ENCODE measurements around the gene HARBI1.

HARBI1 gene, protein sequence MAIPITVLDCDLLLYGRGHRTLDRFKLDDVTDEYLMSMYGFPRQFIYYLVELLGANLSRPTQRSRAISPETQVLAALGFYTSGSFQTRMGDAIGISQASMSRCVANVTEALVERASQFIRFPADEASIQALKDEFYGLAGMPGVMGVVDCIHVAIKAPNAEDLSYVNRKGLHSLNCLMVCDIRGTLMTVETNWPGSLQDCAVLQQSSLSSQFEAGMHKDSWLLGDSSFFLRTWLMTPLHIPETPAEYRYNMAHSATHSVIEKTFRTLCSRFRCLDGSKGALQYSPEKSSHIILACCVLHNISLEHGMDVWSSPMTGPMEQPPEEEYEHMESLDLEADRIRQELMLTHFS

DNA sequence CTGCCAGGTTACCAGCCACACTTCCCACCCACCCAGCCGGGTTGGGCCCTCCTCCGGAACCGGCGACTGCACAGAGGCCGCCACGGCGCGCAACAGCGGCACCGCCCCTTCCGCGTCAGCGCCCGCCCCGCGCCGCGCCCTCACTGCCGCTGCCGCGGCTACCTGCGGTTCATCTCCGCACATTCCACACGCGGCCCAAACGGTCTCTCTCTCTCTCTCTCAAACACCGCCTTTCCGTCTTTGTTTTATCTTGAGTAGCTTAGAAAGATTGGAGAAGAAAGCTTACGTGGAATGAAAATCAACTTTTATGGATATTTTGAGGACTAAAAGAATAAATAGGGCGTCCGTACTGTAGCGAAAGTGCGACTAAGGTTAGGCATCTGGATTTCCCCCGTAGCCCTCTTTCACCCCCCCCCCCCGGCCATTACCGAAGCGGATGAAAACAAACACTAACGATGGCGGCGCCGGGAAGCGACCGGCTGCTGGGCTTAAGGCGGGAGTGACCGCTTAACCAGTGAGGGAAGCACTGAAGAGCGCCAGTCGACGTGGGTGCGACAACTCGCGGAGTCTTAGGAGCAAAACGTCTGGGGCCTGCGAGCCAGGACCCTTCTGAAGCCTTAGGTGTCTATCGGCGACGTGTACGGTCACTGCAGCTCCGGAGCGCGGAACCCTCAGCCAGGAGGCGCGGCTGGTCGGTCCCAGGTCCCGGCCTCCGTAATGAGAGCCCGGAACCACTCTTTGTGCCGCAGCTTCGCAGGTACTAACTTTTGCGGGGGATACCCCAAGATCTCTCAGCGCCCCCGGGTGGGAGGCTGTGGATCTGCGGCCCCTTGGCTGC, at the start of gene HARBI1, which contains the start of gene ATG13:
HARBI1 (minus strand) TSS at position 94 of the 838 bp plus-strand sequence. CDS start 990 bp downstream, outside the sequence.
ATG13 (plus strand) TSS at position 420 of the 838 bp plus-strand sequence. CDS start 26,739 bp downstream, outside the sequence.
- Histone ChIP-seq H3K4me3 (ENCODE audit: low read depth in 1 of 2, low read length in 2 of 2) (peak within 1 kb of the TSS; percentile 55 to 94), H3K9me3 (ENCODE audit: insufficient read depth, low read length, severe bottlenecking) (no peaks in the 10 kb centered on the region), H3K4me2 (ENCODE audit: insufficient read depth, low read length) (peak within 1 kb of the TSS; percentile 91), H3K9ac (ENCODE audit: low read depth, low read length) (peak within 1 kb of the TSS; percentile 93), H4K20me1 (ENCODE audit: insufficient read depth, low read length) (peaks cover 5% of the 10 kb centered on the region; the same call in 1 of the 2 replicates), H2AFZ (ENCODE audit: low read depth, low read length) (peak within 1 kb of the TSS; percentile 94), H3K27ac (ENCODE audit: low read length) (peak within 1 kb of the TSS; percentile 98), H3K27me3 (ENCODE audit: insufficient read depth, low read length, poor library complexity) (no peaks in the 10 kb centered on the region), H3K36me3 (ENCODE audit: insufficient read depth, low read length) (peaks cover 20% of the 10 kb centered on the region), H3K79me2 (ENCODE audit: insufficient read depth, low read length) (peaks cover 69% of the 10 kb centered on the region), H3K4me1 (ENCODE audit: insufficient read depth, low read length) (peaks cover 66% of the 10 kb centered on the region)
- DNase-seq (peak; percentile 91), ATAC-seq (ENCODE audit: insufficient read depth, low read depth) (peak; percentile 97)
- no peak for TF ChIP-seq EZH2 (IDR thresholded peaks at IDR 0.05; ENCODE audit: borderline replicate concordance, low read depth, low read length, severe bottlenecking)
- TF ChIP-seq, protein P1, sequence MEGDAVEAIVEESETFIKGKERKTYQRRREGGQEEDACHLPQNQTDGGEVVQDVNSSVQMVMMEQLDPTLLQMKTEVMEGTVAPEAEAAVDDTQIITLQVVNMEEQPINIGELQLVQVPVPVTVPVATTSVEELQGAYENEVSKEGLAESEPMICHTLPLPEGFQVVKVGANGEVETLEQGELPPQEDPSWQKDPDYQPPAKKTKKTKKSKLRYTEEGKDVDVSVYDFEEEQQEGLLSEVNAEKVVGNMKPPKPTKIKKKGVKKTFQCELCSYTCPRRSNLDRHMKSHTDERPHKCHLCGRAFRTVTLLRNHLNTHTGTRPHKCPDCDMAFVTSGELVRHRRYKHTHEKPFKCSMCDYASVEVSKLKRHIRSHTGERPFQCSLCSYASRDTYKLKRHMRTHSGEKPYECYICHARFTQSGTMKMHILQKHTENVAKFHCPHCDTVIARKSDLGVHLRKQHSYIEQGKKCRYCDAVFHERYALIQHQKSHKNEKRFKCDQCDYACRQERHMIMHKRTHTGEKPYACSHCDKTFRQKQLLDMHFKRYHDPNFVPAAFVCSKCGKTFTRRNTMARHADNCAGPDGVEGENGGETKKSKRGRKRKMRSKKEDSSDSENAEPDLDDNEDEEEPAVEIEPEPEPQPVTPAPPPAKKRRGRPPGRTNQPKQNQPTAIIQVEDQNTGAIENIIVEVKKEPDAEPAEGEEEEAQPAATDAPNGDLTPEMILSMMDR (IDR thresholded peaks at IDR 0.05; ENCODE audit: borderline replicate concordance, extremely low read depth, low read length, poor library complexity, severe bottlenecking), result peak; percentile 89

DNA sequence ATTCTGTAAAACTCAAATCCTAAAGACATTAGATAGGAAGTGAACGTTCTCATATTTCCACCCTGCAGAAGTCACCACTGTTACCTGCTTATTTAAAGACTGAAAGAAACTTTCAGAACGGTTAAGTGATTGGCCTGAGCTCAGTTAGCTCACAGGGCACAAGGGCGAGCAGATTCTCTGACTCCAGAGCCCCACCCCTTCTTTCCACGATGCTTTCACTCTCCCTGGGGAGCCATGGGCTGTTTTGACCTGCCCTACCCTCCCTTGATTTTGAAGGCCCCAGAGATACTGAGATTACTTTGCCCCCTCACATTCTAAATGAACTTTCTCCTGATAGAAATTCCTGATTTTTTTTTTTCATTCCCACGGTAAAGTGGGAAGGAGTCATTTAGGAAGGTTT, 49.5 kb upstream of the HARBI1 start:
- no peak for TF ChIP-seq EZH2 (IDR thresholded peaks at IDR 0.05; ENCODE audit: borderline replicate concordance, low read depth, low read length, severe bottlenecking)
- TF ChIP-seq, protein P1 (IDR thresholded peaks at IDR 0.05; ENCODE audit: borderline replicate concordance, extremely low read depth, low read length, poor library complexity, severe bottlenecking), result no peak
- DNase-seq (no peak), ATAC-seq (ENCODE audit: insufficient read depth, low read depth) (no peak)
- Histone ChIP-seq H3K36me3 (ENCODE audit: insufficient read depth, low read length) (peaks cover 82% of the 10 kb centered on the region), H3K27ac (ENCODE audit: low read length) (no peak overlapping the region), H3K4me2 (ENCODE audit: insufficient read depth, low read length) (no peak overlapping the region), H3K4me3 (ENCODE audit: low read depth in 1 of 2, low read length in 2 of 2) (no peak overlapping the region), H3K79me2 (ENCODE audit: insufficient read depth, low read length) (no peaks in the 10 kb centered on the region), H3K9ac (ENCODE audit: low read depth, low read length) (no peak overlapping the region), H3K27me3 (ENCODE audit: insufficient read depth, low read length, poor library complexity) (no peaks in the 10 kb centered on the region), H3K4me1 (ENCODE audit: insufficient read depth, low read length) (peaks cover 39% of the 10 kb centered on the region), H4K20me1 (ENCODE audit: insufficient read depth, low read length) (peaks cover 11% of the 10 kb centered on the region), H2AFZ (ENCODE audit: low read depth, low read length) (no peak overlapping the region), H3K9me3 (ENCODE audit: insufficient read depth, low read length, severe bottlenecking) (no peaks in the 10 kb centered on the region)

DNA sequence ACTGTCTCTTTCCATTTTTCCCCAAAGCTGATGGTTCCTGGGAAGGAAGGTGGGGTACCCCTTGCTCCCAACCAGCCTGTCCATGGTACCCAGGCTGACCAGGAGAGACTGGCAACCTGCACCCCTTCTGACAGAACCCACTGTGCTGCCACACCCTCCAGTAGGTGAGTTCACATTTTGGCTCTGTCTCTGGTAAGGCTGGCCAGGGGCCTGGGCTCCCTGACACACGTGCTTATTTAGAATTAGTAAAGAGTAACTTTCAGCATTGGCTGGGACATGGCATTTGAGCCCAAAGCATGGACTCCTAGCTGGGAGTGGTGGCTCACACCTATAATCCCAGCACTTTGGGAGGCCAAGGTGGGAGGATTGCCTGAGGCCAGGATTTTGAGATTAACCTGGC, 48.3 kb upstream of the HARBI1 start:
- no peaks in the 10 kb centered on the region for H3K9me3 ChIP-seq (ENCODE audit: insufficient read depth, low read length, severe bottlenecking)
- H3K4me3 ChIP-seq (ENCODE audit: low read depth in 1 of 2, low read length in 2 of 2), result no peak overlapping the region
- H3K36me3 ChIP-seq (ENCODE audit: insufficient read depth, low read length), result peaks cover 89% of the 10 kb centered on the region
- no peak overlapping the region for H2AFZ ChIP-seq (ENCODE audit: low read depth, low read length)
- H3K9ac ChIP-seq (ENCODE audit: low read depth, low read length), result no peak overlapping the region
- H4K20me1 ChIP-seq (ENCODE audit: insufficient read depth, low read length), result peaks cover 5% of the 10 kb centered on the region
- H3K27ac ChIP-seq (ENCODE audit: low read length), result no peak overlapping the region
- TF ChIP-seq, protein P1 (IDR thresholded peaks at IDR 0.05; ENCODE audit: borderline replicate concordance, extremely low read depth, low read length, poor library complexity, severe bottlenecking), result no peak
- no peak for TF ChIP-seq EZH2 (IDR thresholded peaks at IDR 0.05; ENCODE audit: borderline replicate concordance, low read depth, low read length, severe bottlenecking)
- peaks cover 27% of the 10 kb centered on the region for H3K4me1 ChIP-seq (ENCODE audit: insufficient read depth, low read length)
- ATAC-seq (ENCODE audit: insufficient read depth, low read depth) (no peak), DNase-seq (no peak)
- H3K4me2 ChIP-seq (ENCODE audit: insufficient read depth, low read length), result no peak overlapping the region
- H3K79me2 ChIP-seq (ENCODE audit: insufficient read depth, low read length), result no peaks in the 10 kb centered on the region
- no peaks in the 10 kb centered on the region for H3K27me3 ChIP-seq (ENCODE audit: insufficient read depth, low read length, poor library complexity)
